Lower leg skin (tissue), 4 donors: ENCODE results near the gene CCDC183. TPM values are rescaled to one million over a fixed set of nuclear protein-coding genes. Genes with fewer than 3 reads are reported as not detected.

ENCODE experiments used
- DNase-seq, 2 donors: peaks; one replicate each; pipeline ENCODE4 v3.0.0-alpha.2; 2019; ENCODE audit warnings: low spot score in 2 of 2
- H3K4me3 ChIP-seq: fragments of 200-600 bp; sonication (generic); 2 replicates; pipeline ENCODE4 v1.5.1; 2017; ENCODE audit warnings: mild to moderate bottlenecking, low read depth; ENCODE audit not compliant: poor library complexity, severe bottlenecking
- CTCF ChIP-seq, 3 donors: fragments of 450-650 bp; IDR thresholded peaks; one replicate each; pipeline ENCODE4 v1.5.1; 2016; ENCODE audit warnings: antibody characterized with exemption in 3 of 3, mild to moderate bottlenecking in 3 of 3, moderate library complexity in 2 of 3
- POLR2A ChIP-seq, 2 donors: fragments of 450-650 bp; IDR thresholded peaks; one replicate each; pipeline ENCODE4 v1.6.1; 2016 to 2017; ENCODE audit warnings: antibody characterized with exemption in 2 of 2, mild to moderate bottlenecking in 1 of 2, moderate library complexity in 1 of 2
- WGBS, 2 donors: methylation state at CpG; one replicate each; pipeline ENCODE4 v1.1.5; 2018; 5-methylcytosine and 5-hydroxymethylcytosine counted together
- intact Hi-C: fragments of 100-400 bp; cut with DNase I; formaldehyde crosslinking; loops from one replicate; pipeline ENCODE4 v1.15.0; 2023; ENCODE audit warnings: low total_unique reads
- total RNA-seq, 4 donors: library from RNA; depleted of rRNA; stranded (reverse); fragments of >200 nt; gene quantifications; one replicate each; pipeline ENCODE4 v1.1.0, GENCODE V29; 2016

CCDC183 gene
- total RNA-seq, 4 donors from 2014 or later: 0.37 to 9.1 (median 2.0) TPM

GRCh38 chr9:136850866-136851775 is 55.0 kb downstream of the CCDC183 start:
- no peak for TF ChIP-seq CTCF (IDR thresholded peaks at IDR 0.05)
- DNase-seq: no peak
- H3K4me3 ChIP-seq: no peak overlapping the region
- 78 to 84% methylated on average over 22 to 23 of the region's 23 CpGs for WGBS, 2 donors
- intact Hi-C loops: loop anchor here (10.0 kb wide), 1 partner anchor 94 kb away; the partner anchor contains the start of genes C8G and FBXW5

- no peak for DNase-seq
- TF ChIP-seq POLR2A (IDR thresholded peaks at IDR 0.05) (no peak), CTCF (IDR thresholded peaks at IDR 0.05) (no peak)
- H3K4me3 ChIP-seq: no peak within 1 kb of the TSS
- intact Hi-C loops: loop anchor here (10.0 kb wide), 1 partner anchor 93 kb away; the partner anchor contains the start of genes C8G and FBXW5
- 77 to 79% methylated on average over 11 to 20 of the region's 23 CpGs for WGBS, 2 donors
These were observed 56.0 kb downstream of the CCDC183 start, which contains the start of gene MAMDC4 for GRCh38 chr9:136851941-136852663. TSS of gene MAMDC4 (plus strand) at chr9:136852346. CDS start at chr9:136852417, 71 bp downstream.

- 80 to 84% methylated on average over 26 to 27 of the region's 29 CpGs for WGBS, 2 donors
- no peak overlapping the region for H3K4me3 ChIP-seq
- intact Hi-C loops: loop anchor here (10.0 kb wide), 1 partner anchor 92 kb away; the partner anchor contains the start of genes C8G and FBXW5
- no peak for TF ChIP-seq POLR2A (IDR thresholded peaks at IDR 0.05)
- no peak for TF ChIP-seq CTCF (IDR thresholded peaks at IDR 0.05)
- DNase-seq: no peak
These were observed 56.8 kb downstream of the CCDC183 start for GRCh38 chr9:136852664-136853595.

DNA sequence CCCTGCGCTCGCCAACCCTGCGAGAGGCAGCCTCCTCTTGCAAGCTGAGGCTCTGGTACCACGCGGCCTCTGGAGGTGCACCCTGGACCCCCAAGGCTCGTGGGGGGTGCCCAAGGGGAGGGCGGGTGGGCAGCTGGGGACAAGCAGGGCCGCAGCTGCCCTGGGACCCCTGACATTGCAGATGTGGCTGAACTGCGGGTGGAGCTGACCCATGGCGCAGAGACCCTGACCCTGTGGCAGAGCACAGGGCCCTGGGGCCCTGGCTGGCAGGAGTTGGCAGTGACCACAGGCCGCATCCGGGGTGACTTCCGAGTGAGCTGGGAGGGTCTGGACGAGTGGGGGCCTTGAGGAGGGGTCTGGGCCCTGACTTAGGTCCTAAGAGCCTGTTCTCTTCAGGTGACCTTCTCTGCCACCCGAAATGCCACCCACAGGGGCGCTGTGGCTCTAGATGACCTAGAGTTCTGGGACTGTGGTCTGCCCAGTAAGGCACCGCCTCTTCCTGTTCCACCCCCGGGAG is 57.5 kb downstream of the CCDC183 start:
- intact Hi-C loops: loop anchor here (10.0 kb wide), 1 partner anchor 91 kb away; the partner anchor contains the start of genes C8G and FBXW5
- 70 to 89% methylated on average over 10 to 11 of the region's 18 CpGs for WGBS, 2 donors
- DNase-seq: no peak
- no peak overlapping the region for H3K4me3 ChIP-seq
- TF ChIP-seq CTCF (IDR thresholded peaks at IDR 0.05) (no peak), POLR2A (IDR thresholded peaks at IDR 0.05) (no peak)
